GM06990 (cell line): ENCODE results near the gene PDRG1.

Experiments
- DNase-seq: peaks from one replicate; pipeline ENCODE4 v3.0.0-alpha.2; 2011; ENCODE audit not compliant: insufficient read length; ENCODE audit errors: extremely low read depth
- H3K27me3 ChIP-seq: replicated peaks from 2 replicates; pipeline ENCODE4 v1.6.0; 2011; ENCODE audit warnings: low read length; ENCODE audit not compliant: control insufficient read depth, insufficient read depth
- H3K36me3 ChIP-seq: 2 replicates; pipeline ENCODE4 v1.5.1; 2011; ENCODE audit warnings: low read length; ENCODE audit not compliant: control insufficient read depth, insufficient read depth
- H3K4me3 ChIP-seq: replicated peaks from 2 replicates; pipeline ENCODE4 v1.5.1; 2011; ENCODE audit warnings: low read depth, mild to moderate bottlenecking, control low read depth, low read length
- CTCF ChIP-seq: IDR thresholded peaks from 2 replicates; pipeline ENCODE4 v1.5.1; 2011; ENCODE audit warnings: low read length, control low read depth, mild to moderate bottlenecking, inconsistent platforms; ENCODE audit not compliant: insufficient read depth, poor library complexity, severe bottlenecking

PDRG1 gene

GRCh38 chr20:31966991-31967655 is 15.3 kb upstream of the PDRG1 start:
- no peaks in the 10 kb centered on the region; the same call in 1 of the 2 replicates for H3K27me3 ChIP-seq
- no peak for DNase-seq
- no peaks in the 10 kb centered on the region for H3K36me3 ChIP-seq
- TF ChIP-seq CTCF: no peak
- no peak overlapping the region for H3K4me3 ChIP-seq

- no peaks in the 10 kb centered on the region for H3K36me3 ChIP-seq
- H3K4me3 ChIP-seq: no peak overlapping the region
- no peaks in the 10 kb centered on the region; the same call in none of the 2 replicates for H3K27me3 ChIP-seq
- DNase-seq: no peak
- no peak for TF ChIP-seq CTCF
Measured at GRCh38 chr20:31963889-31964288, 12.0 kb upstream of the PDRG1 start.

GRCh38 chr20:31962761-31963160 is 10.9 kb upstream of the PDRG1 start:
- Histone ChIP-seq H3K27me3 (no peaks in the 10 kb centered on the region; the same call in none of the 2 replicates), H3K36me3 (no peaks in the 10 kb centered on the region), H3K4me3 (no peak overlapping the region)
- DNase-seq: no peak
- TF ChIP-seq CTCF: no peak

- Histone ChIP-seq H3K4me3 (no peak overlapping the region), H3K27me3 (no peaks in the 10 kb centered on the region; the same call in none of the 2 replicates), H3K36me3 (no peaks in the 10 kb centered on the region)
- no peak for DNase-seq
- no peak for TF ChIP-seq CTCF
Measured at GRCh38 chr20:31956556-31957526, 5.0 kb upstream of the PDRG1 start.

GRCh38 chr20:31954500-31954899 is 2.7 kb upstream of the PDRG1 start:
- TF ChIP-seq CTCF: no peak
- H3K27me3 ChIP-seq: no peaks in the 10 kb centered on the region; the same call in 1 of the 2 replicates
- no peak for DNase-seq

More at GRCh38 chr20:31954500-31954899, 2.7 kb upstream of the PDRG1 start:
- no peak overlapping the region for H3K4me3 ChIP-seq
- H3K36me3 ChIP-seq: no peaks in the 10 kb centered on the region
